Activated CD4-positive, alpha-beta T cell treated with anti-CD3 and anti-CD28 coated beads, Interleukin-2, Interleukin-6, amounts not matched to agents 100 ng/mL and 50 ng/mL, durations not matched to agents 16 hours and 8 hours (primary cell): ENCODE results near the gene ABR.

Source experiments
- DNase-seq: peaks from one replicate; pipeline ENCODE4 v3.0.0-alpha.2; 2020

The ABR gene

GRCh38 chr17:1025733-1026598 lies 153.8 kb downstream of the ABR start:
- no peak for DNase-seq

GRCh38 chr17:1024076-1024475 lies 155.7 kb downstream of the ABR start:
- DNase-seq = no peak

- no peak for DNase-seq
Measured at GRCh38 chr17:1022278-1023024, 157.3 kb downstream of the ABR start.

- no peak for DNase-seq
Measured at GRCh38 chr17:1021147-1021546, 158.6 kb downstream of the ABR start.

- DNase-seq = no peak
Measured at GRCh38 chr17:1019451-1019850, 160.3 kb downstream of the ABR start.

GRCh38 chr17:1018547-1018946 lies 161.2 kb downstream of the ABR start:
- DNase-seq = no peak

GRCh38 chr17:1013729-1014090 lies 166.1 kb downstream of the ABR start:
- no peak for DNase-seq

GRCh38 chr17:1012823-1013728 lies 166.7 kb downstream of the ABR start:
- DNase-seq = no peak

GRCh38 chr17:1011760-1012735 lies 167.7 kb downstream of the ABR start:
- DNase-seq = no peak

GRCh38 chr17:1011138-1011537 lies 168.6 kb downstream of the ABR start:
- no peak for DNase-seq

GRCh38 chr17:1010586-1010985 lies 169.2 kb downstream of the ABR start:
- no peak for DNase-seq

- no peak for DNase-seq
Measured at GRCh38 chr17:1010086-1010450, 169.7 kb downstream of the ABR start.

- no peak for DNase-seq
Measured at GRCh38 chr17:1009229-1010085, 170.3 kb downstream of the ABR start.

- DNase-seq = no peak
Measured at GRCh38 chr17:1008008-1008761, 171.6 kb downstream of the ABR start.

- DNase-seq = no peak
Measured at GRCh38 chr17:1007310-1008007, 172.3 kb downstream of the ABR start.

- DNase-seq = no peak
Measured at GRCh38 chr17:1006054-1006453, 173.7 kb downstream of the ABR start.

- DNase-seq = no peak
Measured at GRCh38 chr17:1005361-1005946, 174.3 kb downstream of the ABR start.

- no peak for DNase-seq
Measured at GRCh38 chr17:1004769-1005295, 174.9 kb downstream of the ABR start.
